Astrocyte (in vitro differentiated cells and primary cell): ENCODE measurements around the gene MRPL16.

Source experiments
- CTCF ChIP-seq: IDR thresholded peaks from 2 replicates; pipeline ENCODE4 v1.5.1; 2011; ENCODE audit warnings: low read depth, mild to moderate bottlenecking, inconsistent platforms, low read length, moderate library complexity; ENCODE audit not compliant: insufficient read depth
- EZH2 ChIP-seq: IDR thresholded peaks from 2 replicates; pipeline ENCODE4 v1.6.1; 2012; ENCODE audit warnings: mild to moderate bottlenecking, low read length, inconsistent platforms; ENCODE audit not compliant: insufficient read depth

- TF ChIP-seq CTCF (no peak), EZH2 (no peak)
Measured at GRCh38 chr11:59766542-59767224, 43.9 kb downstream of the MRPL16 start.
